Ovary (tissue), 9 donors: ENCODE results near the gene CEND1. TPM values are rescaled to one million over a fixed set of nuclear protein-coding genes. Genes with fewer than 3 reads are reported as not detected.

Source experiments
- DNase-seq, 5 donors: peaks; one replicate each; pipeline ENCODE4 v3.0.0-alpha.2; 2019 to 2020
- H3K27ac ChIP-seq, 2 donors: fragments of 200-600 bp; one replicate each; pipeline versions ENCODE4 v1.5.1 to v1.8.0; 2019 to 2022
- H3K27me3 ChIP-seq: fragments of 200-600 bp; one replicate; pipeline ENCODE4 v1.8.0; 2022
- H3K36me3 ChIP-seq: fragments of 200-600 bp; sonication (generic); one replicate; pipeline ENCODE4 v1.5.1; 2019
- H3K4me1 ChIP-seq: one replicate; pipeline ENCODE4 v1.8.1; 2013; ENCODE audit warnings: mild to moderate bottlenecking, moderate library complexity; ENCODE audit not compliant: insufficient read depth
- H3K4me3 ChIP-seq: fragments of 200-600 bp; sonication (generic); one replicate; pipeline ENCODE4 v1.5.1; 2017
- H3K9me3 ChIP-seq, 2 donors: fragments of 200-600 bp in 1 of 2; sonication (generic) in 1 of 2; one replicate each; pipeline versions ENCODE4 v1.5.1 to v1.8.1; 2013 to 2019; ENCODE audit warnings: mild to moderate bottlenecking in 1 of 2, moderate library complexity in 1 of 2
- CTCF ChIP-seq, 3 donors: fragments of 450-650 bp in 2 of 3; fragments of 200-600 bp in 1 of 3; IDR thresholded peaks; one replicate each; pipeline versions ENCODE4 v1.5.1 to v1.8.0; 2016 to 2022; ENCODE audit warnings: antibody characterized with exemption in 3 of 3, mild to moderate bottlenecking in 1 of 3
- EP300 ChIP-seq: sonication (generic); formaldehyde crosslinking; IDR thresholded peaks from one replicate; pipeline ENCODE4 v1.6.1; 2017; ENCODE audit warnings: antibody characterized with exemption
- POLR2A ChIP-seq: fragments of 450-650 bp; IDR thresholded peaks from one replicate; pipeline ENCODE4 v1.6.1; 2017; ENCODE audit warnings: antibody characterized with exemption, mild to moderate bottlenecking, moderate library complexity
- WGBS, 3 donors: extraction: QIAGEN DNeasy Blood & Tissue Kit in 1 of 3; methylation state at CpG; one replicate each; pipeline versions ENCODE4 v1.1.5 to v1.1.7; 2013 to 2017; 5-methylcytosine and 5-hydroxymethylcytosine counted together
- intact Hi-C, 4 donors: fragments of 100-400 bp; cut with DNase I; formaldehyde crosslinking; loops; one replicate each; pipeline versions ENCODE4 v1.11.0 to v1.15.1; 2022 to 2023
- polyA plus RNA-seq, 2 donors: library from polyadenylated mRNA; stranded (reverse); fragments of 200-250 nt in 1 of 2; fragments of 350-450 nt in 1 of 2; fragmentation: Illumina TruSeq in 1 of 2; extraction: RNeasy Lipid Tissue Mini Kit (QIAGEN cat#74804) in 1 of 2; gene quantifications; one replicate each; pipeline ENCODE4 v1.2.3, GENCODE V29; 2013 to 2014
- total RNA-seq, 7 donors: library from RNA; depleted of rRNA in 2 of 7; stranded (reverse); fragments of >200 nt in 2 of 7; fragmentation: NEBNext Ultra II Directional in 3 of 7; extraction: Animal tissue kit (Norgen Biotek cat#: 25700) in 3 of 7; gene quantifications; one replicate each; pipeline versions ENCODE4 v1.1.0 to v1.2.4, GENCODE V29; 2016 to 2023
- donor health status: DM: no; HTN: no; CAD: no; lungs with moderate emphysema.
- donor health status: DM: no; HTN: no; CAD: no.
- donor health status: Bipolar disorder and iron deficiency.
- donor health status: DM: yes; HTN: yes; CAD: no.
- donor health status: DM: no; HTN: no; CAD: no.
- donor health status: DM: yes; HTN: yes; CAD: no.

CEND1 gene
- total and polyA plus RNA-seq, 9 donors = 0.07 to 0.15 TPM; not detected in 7

- H3K9me3 ChIP-seq = no peaks in the 10 kb centered on the region
- peak within 1 kb of the TSS; percentile 99 for H3K4me3 ChIP-seq
These were observed 12.3 kb downstream of the CEND1 start, which contains the start of gene GATD1 for GRCh38 chr11:777288-778255. Gene GATD1 (minus strand): TSS chr11:777487. CDS start chr11:777462, 25 bp downstream.

GRCh38 chr11:776561-777287, 13.2 kb downstream of the CEND1 start:
- DNase-seq = peak in 4 of 5 donors; percentile 33 to 68 (median 57)
- H3K4me1 ChIP-seq = peaks cover 12% of the 10 kb centered on the region
- no peaks in the 10 kb centered on the region for H3K27me3 ChIP-seq
- peak overlapping the region; percentile 99 for H3K4me3 ChIP-seq
- intact Hi-C loops = no loop called here
- no peaks in the 10 kb centered on the region for H3K36me3 ChIP-seq
- no peak for TF ChIP-seq CTCF (IDR thresholded peaks at IDR 0.05)
- no peak for TF ChIP-seq EP300
- no peak for TF ChIP-seq POLR2A
- 0 to 2% (median 1%) methylated on average over 29 to 65 of the region's 65 CpGs for whole genome bisulfite sequencing, 3 donors
- no peaks in the 10 kb centered on the region for H3K9me3 ChIP-seq
- H3K27ac ChIP-seq = peak overlapping the region; percentile 67 to 81

More at GRCh38 chr11:777288-778255, 12.3 kb downstream of the CEND1 start, which contains the start of gene GATD1:
- Histone ChIP-seq H3K27ac (peak within 1 kb of the TSS; percentile 67 to 81), H3K27me3 (no peaks in the 10 kb centered on the region), H3K4me1 (peaks cover 12% of the 10 kb centered on the region), H3K36me3 (no peaks in the 10 kb centered on the region)
- DNase-seq = peak; percentile 90 to 95 (median 93)
- 1 to 2% (median 1%) methylated on average over 49 to 108 of the region's 110 CpGs for WGBS, 3 donors
- intact Hi-C loops = no loop called here
- peak; percentile 71 for TF ChIP-seq POLR2A
- TF ChIP-seq CTCF (IDR thresholded peaks at IDR 0.05) = peak in 1 of 3 donors; percentile 40
- no peak for TF ChIP-seq EP300

- no peaks in the 10 kb centered on the region for H3K27me3 ChIP-seq
- 23 to 25% (median 23%) methylated on average over 11 of the region's 11 CpGs for WGBS, 3 donors
- DNase-seq = no peak
- H3K4me1 ChIP-seq = peaks cover 12% of the 10 kb centered on the region
- intact Hi-C loops = no loop called here
- H3K4me3 ChIP-seq = peak overlapping the region; percentile 99
- no peak for TF ChIP-seq CTCF (IDR thresholded peaks at IDR 0.05)
- no peak for TF ChIP-seq POLR2A
- no peak for TF ChIP-seq EP300
- no peaks in the 10 kb centered on the region for H3K9me3 ChIP-seq
- peak overlapping the region in 1 of 2 donors; percentile 67 for H3K27ac ChIP-seq
- H3K36me3 ChIP-seq = no peaks in the 10 kb centered on the region
These were observed 13.7 kb downstream of the CEND1 start for GRCh38 chr11:776263-776560.

- Histone ChIP-seq H3K27me3 (no peaks in the 10 kb centered on the region), H3K36me3 (no peaks in the 10 kb centered on the region), H3K4me3 (no peak overlapping the region), H3K9me3 (no peaks in the 10 kb centered on the region), H3K27ac (no peak overlapping the region), H3K4me1 (peaks cover 12% of the 10 kb centered on the region)
- intact Hi-C loops = no loop called here
- peak in 4 of 5 donors; percentile 19 to 49 (median 28) for DNase-seq
- WGBS, 3 donors = 59 to 61% (median 59%) methylated on average over 20 of the region's 20 CpGs
- TF ChIP-seq POLR2A = no peak
- no peak for TF ChIP-seq EP300
- TF ChIP-seq CTCF (IDR thresholded peaks at IDR 0.05) = no peak
These were observed 14.9 kb downstream of the CEND1 start for GRCh38 chr11:774873-775592.
